Measurements from ENCODE around the gene CNTNAP5.
"Not testable (repeated sequence)": the region's sequence is repeated elsewhere in the genome, so short reads cannot be mapped to it uniquely, and the experiment has no call there.

CNTNAP5 gene

GRCh38 chr2:124343827-124344498, 318.9 kb downstream of the CNTNAP5 start:
- in situ Hi-C loops (cut with HindIII; ENCODE audit: low pct_ligation_motif_present, low pct_unique_long_range_greater_than_20kb, low sequenced_read_pairs) = no loop called here

GRCh38 chr2:124347209-124347608, 322.1 kb downstream of the CNTNAP5 start:
- in situ Hi-C loops (cut with HindIII; ENCODE audit: low pct_ligation_motif_present, low pct_unique_long_range_greater_than_20kb, low sequenced_read_pairs) = no loop called here
- no peak for DNase-seq

More at GRCh38 chr2:124343827-124344498, 318.9 kb downstream of the CNTNAP5 start:
- no peak for DNase-seq

GRCh38 chr2:124353656-124354055, 328.6 kb downstream of the CNTNAP5 start:
- no peak for DNase-seq

GRCh38 chr2:124354466-124354865, 329.4 kb downstream of the CNTNAP5 start:
- no peak for DNase-seq
- in situ Hi-C loops (cut with HindIII; ENCODE audit: low pct_ligation_motif_present, low pct_unique_long_range_greater_than_20kb, low sequenced_read_pairs) = no loop called here

More at GRCh38 chr2:124353656-124354055, 328.6 kb downstream of the CNTNAP5 start:
- in situ Hi-C loops (cut with HindIII; ENCODE audit: low pct_ligation_motif_present, low pct_unique_long_range_greater_than_20kb, low sequenced_read_pairs) = no loop called here

GRCh38 chr2:124361966-124362365, 336.9 kb downstream of the CNTNAP5 start:
- in situ Hi-C loops (cut with HindIII; ENCODE audit: low pct_ligation_motif_present, low pct_unique_long_range_greater_than_20kb, low sequenced_read_pairs); DNase-seq: not testable (repeated sequence)

- in situ Hi-C loops (cut with HindIII; ENCODE audit: low pct_ligation_motif_present, low pct_unique_long_range_greater_than_20kb, low sequenced_read_pairs) = no loop called here
- DNase-seq = no peak
Measured at GRCh38 chr2:124369181-124369580, 344.1 kb downstream of the CNTNAP5 start.

- in situ Hi-C loops (cut with HindIII; ENCODE audit: low pct_ligation_motif_present, low pct_unique_long_range_greater_than_20kb, low sequenced_read_pairs) = no loop called here
- DNase-seq = no peak
Measured at GRCh38 chr2:124380221-124380749, 355.2 kb downstream of the CNTNAP5 start.

GRCh38 chr2:124382067-124382618, 357.1 kb downstream of the CNTNAP5 start:
- in situ Hi-C loops (cut with HindIII; ENCODE audit: low pct_ligation_motif_present, low pct_unique_long_range_greater_than_20kb, low sequenced_read_pairs) = no loop called here
- DNase-seq = no peak

- no peak for DNase-seq
- in situ Hi-C loops (cut with HindIII; ENCODE audit: low pct_ligation_motif_present, low pct_unique_long_range_greater_than_20kb, low sequenced_read_pairs) = no loop called here
Measured at GRCh38 chr2:124395961-124396360, 370.9 kb downstream of the CNTNAP5 start.

GRCh38 chr2:124402274-124402673, 377.2 kb downstream of the CNTNAP5 start:
- in situ Hi-C loops (cut with HindIII; ENCODE audit: low pct_ligation_motif_present, low pct_unique_long_range_greater_than_20kb, low sequenced_read_pairs) = no loop called here
- DNase-seq = no peak

GRCh38 chr2:124407836-124408534, 382.9 kb downstream of the CNTNAP5 start:
- DNase-seq; in situ Hi-C loops (cut with HindIII; ENCODE audit: low pct_ligation_motif_present, low pct_unique_long_range_greater_than_20kb, low sequenced_read_pairs): not testable (repeated sequence)

GRCh38 chr2:124424074-124424473, 399.0 kb downstream of the CNTNAP5 start:
- no peak for DNase-seq
- in situ Hi-C loops (cut with HindIII; ENCODE audit: low pct_ligation_motif_present, low pct_unique_long_range_greater_than_20kb, low sequenced_read_pairs) = no loop called here

GRCh38 chr2:124426122-124426521, 401.0 kb downstream of the CNTNAP5 start:
- no peak for DNase-seq
- in situ Hi-C loops (cut with HindIII; ENCODE audit: low pct_ligation_motif_present, low pct_unique_long_range_greater_than_20kb, low sequenced_read_pairs) = no loop called here

- no peak for DNase-seq
- in situ Hi-C loops (cut with HindIII; ENCODE audit: low pct_ligation_motif_present, low pct_unique_long_range_greater_than_20kb, low sequenced_read_pairs) = no loop called here
Measured at GRCh38 chr2:124426625-124427024, 401.5 kb downstream of the CNTNAP5 start.

- in situ Hi-C loops (cut with HindIII; ENCODE audit: low pct_ligation_motif_present, low pct_unique_long_range_greater_than_20kb, low sequenced_read_pairs) = no loop called here
- peak; percentile 10 for DNase-seq
Measured at GRCh38 chr2:124437811-124438210, 412.7 kb downstream of the CNTNAP5 start.

GRCh38 chr2:124450481-124450880, 425.4 kb downstream of the CNTNAP5 start:
- in situ Hi-C loops (cut with HindIII; ENCODE audit: low pct_ligation_motif_present, low pct_unique_long_range_greater_than_20kb, low sequenced_read_pairs) = no loop called here
- DNase-seq = no peak

GRCh38 chr2:124476291-124476690, 451.2 kb downstream of the CNTNAP5 start:
- in situ Hi-C loops (cut with HindIII; ENCODE audit: low pct_ligation_motif_present, low pct_unique_long_range_greater_than_20kb, low sequenced_read_pairs) = no loop called here
- peak; percentile 93 for DNase-seq

- no peak for DNase-seq
- in situ Hi-C loops (cut with HindIII; ENCODE audit: low pct_ligation_motif_present, low pct_unique_long_range_greater_than_20kb, low sequenced_read_pairs) = no loop called here
Measured at GRCh38 chr2:124478761-124479160, 453.7 kb downstream of the CNTNAP5 start.

GRCh38 chr2:124480958-124481357, 455.9 kb downstream of the CNTNAP5 start:
- in situ Hi-C loops (cut with HindIII; ENCODE audit: low pct_ligation_motif_present, low pct_unique_long_range_greater_than_20kb, low sequenced_read_pairs) = no loop called here
- DNase-seq = no peak
